Measurements from ENCODE around the gene RER1. TPM values are rescaled to one million over a fixed set of nuclear protein-coding genes. Genes with fewer than 3 reads are reported as not detected.

The RER1 gene
- total RNA-seq, 3 donors from 2014 or later = 58.3 to 75.1 (median 70.4) TPM

- intact Hi-C loops (cut with DNase I; ENCODE audit: low total_unique reads) = no loop called here
- TF ChIP-seq POLR2A (IDR thresholded peaks at IDR 0.05) (no peak), CTCF (IDR thresholded peaks at IDR 0.05) (no peak), POLR2AphosphoS5 (IDR thresholded peaks at IDR 0.05) (no peak)
- H3K4me3 ChIP-seq = no peak overlapping the region
- peaks cover 0 to 57% of the 10 kb centered on the region in 2 donors for H3K27me3 ChIP-seq
- DNase-seq (ENCODE audit: low spot score in 2 of 2) = no peak
- H3K27ac ChIP-seq = no peak overlapping the region
- H3K9me3 ChIP-seq = no peaks in the 10 kb centered on the region
- H3K4me1 ChIP-seq = no peaks in the 10 kb centered on the region
- H3K36me3 ChIP-seq = no peaks in the 10 kb centered on the region
These were observed 60.7 kb downstream of the RER1 start for GRCh38 chr1:2452201-2452931.

- H3K4me1 ChIP-seq = no peaks in the 10 kb centered on the region
- DNase-seq (ENCODE audit: low spot score in 2 of 2) = no peak
- H3K4me3 ChIP-seq = no peak overlapping the region
- no peaks in the 10 kb centered on the region for H3K9me3 ChIP-seq
- peaks cover 0 to 56% of the 10 kb centered on the region in 2 donors for H3K27me3 ChIP-seq
- intact Hi-C loops (cut with DNase I; ENCODE audit: low total_unique reads) = no loop called here
- no peaks in the 10 kb centered on the region for H3K36me3 ChIP-seq
- no peak overlapping the region for H3K27ac ChIP-seq
- no peak for TF ChIP-seq CTCF (IDR thresholded peaks at IDR 0.05)
- no peak for TF ChIP-seq POLR2AphosphoS5 (IDR thresholded peaks at IDR 0.05)
- TF ChIP-seq POLR2A (IDR thresholded peaks at IDR 0.05) = no peak
These were observed 61.3 kb downstream of the RER1 start for GRCh38 chr1:2452932-2453315.

- Histone ChIP-seq H3K4me3 (no peak overlapping the region), H3K27me3 (peaks cover 0 to 57% of the 10 kb centered on the region in 2 donors), H3K9me3 (no peaks in the 10 kb centered on the region), H3K4me1 (no peaks in the 10 kb centered on the region), H3K36me3 (no peaks in the 10 kb centered on the region), H3K27ac (no peak overlapping the region)
- TF ChIP-seq CTCF (IDR thresholded peaks at IDR 0.05) (no peak), POLR2A (IDR thresholded peaks at IDR 0.05) (no peak), POLR2AphosphoS5 (IDR thresholded peaks at IDR 0.05) (no peak)
- intact Hi-C loops (cut with DNase I; ENCODE audit: low total_unique reads) = no loop called here
- DNase-seq (ENCODE audit: low spot score in 2 of 2) = no peak
These were observed 62.6 kb downstream of the RER1 start for GRCh38 chr1:2454227-2454626.

Other genes with a start within 250 kb of the RER1 start
- 10 to 100 TPM; 28.6 to 33.1 (median 29.9) TPM for gene FAAP20, start 197.1 kb upstream of the RER1 start, total RNA-seq
- gene SKI, start 163.5 kb upstream of the RER1 start, total RNA-seq = 10 to 100 TPM; 22.1 to 33.8 (median 26.7) TPM
- 10 to 100 TPM in 2 of 3 donors, 1 to 10 TPM in 1; 4.0 to 18.1 (median 17.7) TPM for gene MORN1, start 287 bp upstream of the RER1 start, total RNA-seq
- 10 to 100 TPM; 23.3 to 37.4 (median 24.1) TPM for gene PEX10, start 20.7 kb downstream of the RER1 start, total RNA-seq
- gene PLCH2, start 84.4 kb downstream of the RER1 start, total RNA-seq = 10 to 100 TPM in 2 of 3 donors, under 1 TPM in 1; 0.16 to 12.0 (median 10.2) TPM
- gene PANK4, start 134.8 kb downstream of the RER1 start, total RNA-seq = 10 to 100 TPM; 16.5 to 32.8 (median 31.3) TPM
- gene HES5, start 138.4 kb downstream of the RER1 start, total RNA-seq = not detected
- gene TNFRSF14, start 164.5 kb downstream of the RER1 start, total RNA-seq = 10 to 100 TPM; 55.8 to 75.8 (median 67.8) TPM
- gene PRXL2B, start 194.9 kb downstream of the RER1 start, total RNA-seq = 10 to 100 TPM in 2 of 3 donors, 1 to 10 TPM in 1; 4.8 to 15.8 (median 14.4) TPM
- 10 to 100 TPM in 1 of 3 donors, 1 to 10 TPM in 1, not detected in 1; 9.2 to 12.7 TPM for gene MMEL1, start 241.2 kb downstream of the RER1 start, total RNA-seq

Measured in breast epithelium (tissue), 4 donors.